PFSK-1 (cell line): ENCODE results near the gene RNF17.

Experiments
- POLR2AphosphoS5 ChIP-seq: IDR thresholded peaks from 2 replicates; pipeline ENCODE4 v1.6.1; 2012; ENCODE audit warnings: low read depth, mild to moderate bottlenecking, control low read depth, low read length, moderate library complexity
- SIN3A ChIP-seq: IDR thresholded peaks from 2 replicates; pipeline ENCODE4 v1.6.1; 2012; ENCODE audit warnings: mild to moderate bottlenecking, low read length, moderate library complexity, borderline replicate concordance; ENCODE audit not compliant: insufficient read depth
- TAF1 ChIP-seq: IDR thresholded peaks from 2 replicates; pipeline ENCODE4 v1.6.1; 2012; ENCODE audit warnings: low read length, control low read depth, borderline replicate concordance; ENCODE audit not compliant: insufficient read depth
- TF ChIP-seq, protein P1 (sequence below), 2 experiments: IDR thresholded peaks; 2 replicates each; pipeline versions ENCODE4 v1.6.1 to v1.8.0; 2011 to 2012; ENCODE audit warnings: low read depth in 2 of 2, low read length in 2 of 2, control low read depth in 1 of 2, inconsistent platforms in 1 of 2, mild to moderate bottlenecking in 1 of 2, moderate library complexity in 1 of 2; ENCODE audit not compliant: insufficient read depth in 1 of 2

DNA sequence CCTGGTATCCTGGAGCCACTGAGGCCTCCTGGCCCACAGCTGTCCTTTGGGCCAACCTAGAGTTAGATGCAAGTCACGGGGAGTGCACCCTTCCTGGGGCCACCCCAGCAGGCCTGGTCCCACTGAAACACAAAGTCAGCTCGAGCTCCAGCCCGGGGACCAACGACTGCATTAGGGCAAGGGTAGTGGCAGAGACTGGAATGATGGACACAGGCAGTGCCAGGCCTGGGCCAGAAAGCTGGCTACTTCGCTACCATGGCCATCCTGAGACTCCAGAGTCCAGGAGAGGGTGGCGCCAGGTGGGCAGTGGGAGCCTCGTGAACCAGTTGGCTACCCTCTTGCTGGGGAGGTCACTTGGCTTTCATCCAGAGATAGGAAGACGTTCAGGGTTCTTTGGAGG is 22.2 kb upstream of the RNF17 start:
- TF ChIP-seq, protein P1, sequence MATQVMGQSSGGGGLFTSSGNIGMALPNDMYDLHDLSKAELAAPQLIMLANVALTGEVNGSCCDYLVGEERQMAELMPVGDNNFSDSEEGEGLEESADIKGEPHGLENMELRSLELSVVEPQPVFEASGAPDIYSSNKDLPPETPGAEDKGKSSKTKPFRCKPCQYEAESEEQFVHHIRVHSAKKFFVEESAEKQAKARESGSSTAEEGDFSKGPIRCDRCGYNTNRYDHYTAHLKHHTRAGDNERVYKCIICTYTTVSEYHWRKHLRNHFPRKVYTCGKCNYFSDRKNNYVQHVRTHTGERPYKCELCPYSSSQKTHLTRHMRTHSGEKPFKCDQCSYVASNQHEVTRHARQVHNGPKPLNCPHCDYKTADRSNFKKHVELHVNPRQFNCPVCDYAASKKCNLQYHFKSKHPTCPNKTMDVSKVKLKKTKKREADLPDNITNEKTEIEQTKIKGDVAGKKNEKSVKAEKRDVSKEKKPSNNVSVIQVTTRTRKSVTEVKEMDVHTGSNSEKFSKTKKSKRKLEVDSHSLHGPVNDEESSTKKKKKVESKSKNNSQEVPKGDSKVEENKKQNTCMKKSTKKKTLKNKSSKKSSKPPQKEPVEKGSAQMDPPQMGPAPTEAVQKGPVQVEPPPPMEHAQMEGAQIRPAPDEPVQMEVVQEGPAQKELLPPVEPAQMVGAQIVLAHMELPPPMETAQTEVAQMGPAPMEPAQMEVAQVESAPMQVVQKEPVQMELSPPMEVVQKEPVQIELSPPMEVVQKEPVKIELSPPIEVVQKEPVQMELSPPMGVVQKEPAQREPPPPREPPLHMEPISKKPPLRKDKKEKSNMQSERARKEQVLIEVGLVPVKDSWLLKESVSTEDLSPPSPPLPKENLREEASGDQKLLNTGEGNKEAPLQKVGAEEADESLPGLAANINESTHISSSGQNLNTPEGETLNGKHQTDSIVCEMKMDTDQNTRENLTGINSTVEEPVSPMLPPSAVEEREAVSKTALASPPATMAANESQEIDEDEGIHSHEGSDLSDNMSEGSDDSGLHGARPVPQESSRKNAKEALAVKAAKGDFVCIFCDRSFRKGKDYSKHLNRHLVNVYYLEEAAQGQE (IDR thresholded peaks at IDR 0.05; ENCODE audit: insufficient read depth in 1 of 2, low read depth in 2 of 2, low read length in 2 of 2): no peak
- TF ChIP-seq POLR2AphosphoS5: no peak
- no peak for TF ChIP-seq SIN3A
- TF ChIP-seq TAF1: no peak
